ENCODE measurements around the gene THBD. TPM values are rescaled to one million over a fixed set of nuclear protein-coding genes. Genes with fewer than 3 reads are reported as not detected.
A peak's percentile ranks its signal among the peaks of the same experiment; 100 is the strongest.

The THBD gene
- total RNA-seq, 1 experiment from 2014 or later, result 0.28 TPM

GRCh38 chr20:23090147-23090546 lies 40.7 kb upstream of the THBD start:
- H3K18ac ChIP-seq (ENCODE audit: insufficient read length, low read depth, low read length), result no peak overlapping the region
- H2AFZ ChIP-seq (ENCODE audit: low read length), result no peak overlapping the region
- no peaks in the 10 kb centered on the region for H3K27me3 ChIP-seq (ENCODE audit: insufficient read depth, low read length)
- no CpG with 5 or more reads among the region's 6 CpGs for WGBS (ENCODE audit: extremely low coverage, insufficient read length, low lambda C conversion rate)
- no peak overlapping the region for H3K9ac ChIP-seq (ENCODE audit: extremely low read depth, insufficient read length, low read length)
- H3K4me1 ChIP-seq (ENCODE audit: insufficient read depth, low read length), result no peaks in the 10 kb centered on the region
- no peaks in the 10 kb centered on the region for H3K9me3 Mint-ChIP-seq
- H3T11ph ChIP-seq (ENCODE audit: low read length), result no peak overlapping the region
- H4K20me1 ChIP-seq (ENCODE audit: control insufficient read depth, insufficient read depth, insufficient read length), result no peaks in the 10 kb centered on the region
- H3K23ac ChIP-seq (ENCODE audit: insufficient read length, low read depth, low read length), result no peak overlapping the region
- H3K14ac ChIP-seq (ENCODE audit: insufficient read depth, low read length), result no peak overlapping the region
- peak; percentile 59 for TF ChIP-seq CTCF (conservative IDR thresholded peaks at IDR 0.05)
- H3K4ac ChIP-seq (ENCODE audit: low read depth, low read length), result no peak overlapping the region
- no peaks in the 10 kb centered on the region for H3K79me2 ChIP-seq (ENCODE audit: insufficient read depth, low read length)
- H3K27ac ChIP-seq (ENCODE audit: insufficient read length, low read depth, low read length), result no peak overlapping the region
- H4K8ac ChIP-seq (replicated peaks; ENCODE audit: insufficient read length, low read depth, low read length), result no peak overlapping the region
- H3K27me3 Mint-ChIP-seq (ENCODE audit: low read depth), result peaks cover 4% of the 10 kb centered on the region
- H2BK120ac ChIP-seq (ENCODE audit: low read depth, low read length, poor library complexity, severe bottlenecking), result no peak overlapping the region
- H3K4me2 ChIP-seq (ENCODE audit: insufficient read depth, insufficient read length, low read length), result no peak overlapping the region
- no peak overlapping the region for H3K56ac ChIP-seq (ENCODE audit: insufficient read length, low read depth, low read length)
- H2AK5ac ChIP-seq (ENCODE audit: insufficient read length, low read length), result no peak overlapping the region
- H3K36me3 Mint-ChIP-seq (ENCODE audit: insufficient read depth in 1 of 3, low read depth in 3 of 3), result no peaks in the 10 kb centered on the region
- peak; percentile 69 for DNase-seq
- no peak overlapping the region for H3K4me3 Mint-ChIP-seq
- no peak overlapping the region for H2BK12ac ChIP-seq (ENCODE audit: insufficient read length, low read depth, low read length)
- peaks cover 17 to 22% of the 10 kb centered on the region in 2 experiments for H3K4me1 Mint-ChIP-seq
- H3K23me2 ChIP-seq (ENCODE audit: insufficient read length, low read depth, low read length, poor library complexity, severe bottlenecking), result no peaks in the 10 kb centered on the region
- no peak overlapping the region for H3K27ac Mint-ChIP-seq
- no peak overlapping the region for H4K91ac ChIP-seq (ENCODE audit: insufficient read length, low read depth, low read length)
- no peak overlapping the region for H2BK5ac ChIP-seq (ENCODE audit: insufficient read length, low read length)
- no peak overlapping the region for H4K5ac ChIP-seq (ENCODE audit: insufficient read length, low read depth, low read length)
- no peak overlapping the region for H2BK15ac ChIP-seq (ENCODE audit: low read depth, low read length)
- H2BK20ac ChIP-seq (ENCODE audit: low read depth, low read length, poor library complexity, severe bottlenecking), result no peak overlapping the region
- no peaks in the 10 kb centered on the region for H3K9me3 ChIP-seq (ENCODE audit: control insufficient read depth, low read depth, low read length)
- H3K79me1 ChIP-seq (ENCODE audit: insufficient read depth, low read depth, low read length, poor library complexity, severe bottlenecking), result no peaks in the 10 kb centered on the region
